A549 (cell line): ENCODE measurements around the gene ACVRL1. TPM values are rescaled to one million over a fixed set of nuclear protein-coding genes. Genes with fewer than 3 reads are reported as not detected.

ENCODE experiments used
- ATAC-seq, 2 experiments: fragments of 200-7000 bp in 1 of 2; fragments of >200 bp in 1 of 2; cut with Nextera tagmentation in 1 of 2; cut with Tn5 transposase in 1 of 2; 3 replicates each; pipeline versions ENCODE4 v1.8.0 to v1.9.1; 2018 to 2020; ENCODE audit warnings: mild to moderate bottlenecking in 1 of 2, moderate library complexity in 1 of 2
- CTCF ChIA-PET: fragments of 300-600 bp; sonication (Branson Sonifier 250); formaldehyde crosslinking; extraction: SDS; loops from one replicate; lab custom pipeline; 2021; ENCODE audit warnings: antibody characterized with exemption, inconsistent platforms; lab: Yijun Ruan, JAX
- POLR2A ChIA-PET: fragments of 350-600 bp; formaldehyde crosslinking; extraction: SDS; loops from one replicate; lab custom pipeline; 2021; ENCODE audit warnings: antibody characterized with exemption, inconsistent platforms; lab: Yijun Ruan, JAX
- DNase-seq, 2 experiments: peaks; one replicate each; pipeline versions ENCODE4 v3.0.0 to v3.0.0-alpha.2; 2011 to 2016; ENCODE audit warnings: low read depth in 1 of 2, low spot score in 1 of 2
- FAIRE-seq: peaks from 2 replicates; lab custom pipeline; 2011; peaks lifted over from hg19 to GRCh38; lab: Jason Lieb, UNC
- H3K27ac ChIP-seq, 2 experiments: fragments of >200 bp; sonication (Bioruptor Twin); formaldehyde crosslinking; 3 replicates each; pipeline ENCODE4 v1.5.1; 2016 to 2017
- H3K4me1 ChIP-seq: fragments of >200 bp; sonication (Bioruptor Twin); formaldehyde crosslinking; 3 replicates; pipeline ENCODE4 v1.6.1; 2016
- H3K4me2 ChIP-seq: fragments of >200 bp; sonication (Bioruptor Twin); formaldehyde crosslinking; 3 replicates; pipeline ENCODE4 v1.6.1; 2016
- H3K4me3 ChIP-seq: fragments of >200 bp; sonication (Bioruptor Twin); formaldehyde crosslinking; 3 replicates; pipeline ENCODE4 v1.5.1; 2016
- H3K9me3 ChIP-seq: fragments of >200 bp; sonication (Bioruptor Twin); formaldehyde crosslinking; 3 replicates; pipeline ENCODE4 v1.6.1; 2016
- BHLHE40 ChIP-seq: IDR thresholded peaks from 2 replicates; pipeline ENCODE4 v1.6.1; 2012; ENCODE audit warnings: low read depth, low read length, inconsistent platforms
- CBX2 ChIP-seq: fragments of 200-600 bp; sonication (generic); IDR thresholded peaks from 2 replicates; pipeline ENCODE4 v1.6.1; 2016; ENCODE audit warnings: low read depth, mild to moderate bottlenecking, borderline replicate concordance
- FOSB ChIP-seq: fragments of 250-450 bp; sonication (Bioruptor Pico); IDR thresholded peaks from 2 replicates; pipeline ENCODE4 v1.5.0; 2020; ENCODE audit warnings: mild to moderate bottlenecking, moderate library complexity
- FOXS1 ChIP-seq: fragments of 250-450 bp; sonication (Bioruptor Pico); IDR thresholded peaks from 2 replicates; pipeline ENCODE4 v1.5.0; 2020; ENCODE audit warnings: mild to moderate bottlenecking, moderate library complexity
- GATA3 ChIP-seq: IDR thresholded peaks from 2 replicates; pipeline ENCODE4 v1.6.1; 2012; ENCODE audit warnings: borderline replicate concordance
- HDAC2 ChIP-seq: fragments of 200-600 bp; sonication (generic); IDR thresholded peaks from 2 replicates; pipeline ENCODE4 v1.6.1; 2016
- HOXA7 ChIP-seq: fragments of 250-450 bp; sonication (Bioruptor Pico); IDR thresholded peaks from 2 replicates; pipeline ENCODE4 v1.5.0; 2020; ENCODE audit warnings: mild to moderate bottlenecking, moderate library complexity
- HOXB13 ChIP-seq: fragments of 250-450 bp; sonication (Bioruptor Pico); IDR thresholded peaks from 2 replicates; pipeline ENCODE4 v1.5.0; 2020; ENCODE audit warnings: low read depth, mild to moderate bottlenecking, moderate library complexity
- JUN ChIP-seq, 2 experiments: fragments of >200 bp; sonication (Bioruptor Twin); formaldehyde crosslinking; IDR thresholded peaks; 2 replicates in 1 of 2; 3 replicates in 1 of 2; pipeline ENCODE4 v1.6.1; 2016 to 2017
- JUNB ChIP-seq: fragments of >200 bp; sonication (Bioruptor Twin); formaldehyde crosslinking; IDR thresholded peaks from 2 replicates; pipeline ENCODE4 v1.6.1; 2016
- MYC ChIP-seq: IDR thresholded peaks from 2 replicates; pipeline ENCODE4 v1.6.1; 2012; ENCODE audit warnings: mild to moderate bottlenecking, inconsistent platforms, low read length, improper control_type of control experiment, borderline replicate concordance
- NFE2L2 ChIP-seq: fragments of 150-350 bp; conservative IDR thresholded peaks from 2 replicates; pipeline ENCODE4 v1.6.1; 2014; ENCODE audit warnings: low read length
- NPAS2 ChIP-seq: fragments of 250-450 bp; sonication (Bioruptor Pico); IDR thresholded peaks from 2 replicates; pipeline ENCODE4 v1.8.0; 2022; ENCODE audit warnings: mild to moderate bottlenecking, moderate library complexity, borderline replicate concordance
- POLR2AphosphoS2 ChIP-seq: conservative IDR thresholded peaks from 2 replicates; pipeline ENCODE4 v1.6.1; 2012; ENCODE audit warnings: low read length, improper control_type of control experiment, inconsistent platforms
- RARB ChIP-seq: fragments of 250-450 bp; sonication (Bioruptor Pico); IDR thresholded peaks from 2 replicates; pipeline ENCODE4 v1.8.0; 2021; ENCODE audit warnings: mild to moderate bottlenecking, moderate library complexity
- RNF2 ChIP-seq: fragments of 200-600 bp; sonication (generic); IDR thresholded peaks from 2 replicates; pipeline ENCODE4 v1.6.1; 2016; ENCODE audit warnings: low read depth, mild to moderate bottlenecking, antibody characterized with exemption, moderate library complexity, borderline replicate concordance
- TP53 ChIP-seq: fragments of 250-450 bp; sonication (Bioruptor Pico); IDR thresholded peaks from 2 replicates; pipeline ENCODE4 v1.5.0; 2021; ENCODE audit warnings: mild to moderate bottlenecking, moderate library complexity
- WGBS: methylation state at CpG from one replicate; pipeline ENCODE4 v1.1.6; 2017; ENCODE audit errors: missing lambda C conversion rate; 5-methylcytosine and 5-hydroxymethylcytosine counted together
- polyA plus RNA-seq, 4 experiments: library from polyadenylated mRNA; depleted of rRNA in 3 of 4; stranded (reverse); fragments of >200 nt; fragmentation: RNase III in 1 of 4; extraction: RNeasy Plus Mini Kit Qiagen cat#74134 plus additional on column Dnase treatment in 1 of 4; gene quantifications; 2 replicates in 3 of 4; 3 replicates in 1 of 4; pipeline ENCODE4 v1.2.3, GENCODE V29; 2011 to 2017
- TF ChIP-seq, protein P1 (sequence below): IDR thresholded peaks from 2 replicates; pipeline ENCODE4 v1.6.1; 2012
- TF ChIP-seq, protein P2 (sequence below): fragments of >200 bp; sonication (Bioruptor Twin); formaldehyde crosslinking; IDR thresholded peaks from 2 replicates; pipeline ENCODE4 v1.6.1; 2016
- TF ChIP-seq, protein P3 (sequence below): IDR thresholded peaks from 2 replicates; pipeline ENCODE4 v1.6.1; 2012; ENCODE audit warnings: low read depth, borderline replicate concordance
- TF ChIP-seq, protein P4 (sequence below): fragments of 250-450 bp; sonication (Bioruptor Pico); IDR thresholded peaks from 2 replicates; pipeline ENCODE4 v1.5.0; 2021; ENCODE audit warnings: mild to moderate bottlenecking, moderate library complexity, borderline replicate concordance
- TF ChIP-seq, protein P5 (sequence below): fragments of 150-350 bp; IDR thresholded peaks from 2 replicates; pipeline ENCODE4 v1.6.1; 2014; ENCODE audit warnings: low read depth, mild to moderate bottlenecking, low read length

ACVRL1 gene
- polyA plus RNA-seq, 2 of the 4 experiments (the other 2 are of a cell fraction) = 0.03 TPM; not detected in 1

DNA sequence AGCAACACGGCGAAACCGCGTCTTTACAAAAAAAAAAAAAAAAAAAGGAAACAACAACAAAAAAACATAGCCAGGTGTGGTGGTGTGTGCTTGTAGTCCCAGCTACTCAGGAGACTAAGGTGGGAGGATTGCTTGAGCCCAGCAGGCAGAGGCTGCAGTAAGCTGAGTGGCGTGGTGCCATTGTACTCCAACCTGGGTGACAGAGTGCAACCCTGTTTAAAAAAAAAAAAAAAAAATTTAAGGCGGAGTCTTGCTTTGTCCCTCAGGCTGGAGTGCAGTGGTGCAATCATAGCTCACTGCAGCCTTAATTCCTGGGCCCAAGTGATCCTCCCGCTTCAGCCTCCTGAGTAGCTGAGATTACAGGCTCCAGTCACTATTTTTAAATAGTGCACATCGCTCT is 40.5 kb upstream of the ACVRL1 start:
- no peak overlapping the region for H3K4me2 ChIP-seq
- WGBS = 85% methylated on average over 8 of the region's 8 CpGs
- POLR2A ChIA-PET = interaction anchor here (0.6 kb wide), 1 partner anchor 1236 kb away, joined by 3 read pairs; no protein-coding TSS in a partner anchor
- CTCF ChIA-PET = interaction anchor here (1.1 to 2.2 kb wide), 3 partner anchors 9 to 47 kb away, joined by 3 to 12 read pairs (median 6); no protein-coding TSS in a partner anchor
- no peak overlapping the region for H3K27ac ChIP-seq
- no peaks in the 10 kb centered on the region for H3K9me3 ChIP-seq
- ATAC-seq (no peak), FAIRE-seq (no peak), DNase-seq (no peak)
- H3K4me3 ChIP-seq = no peak overlapping the region
- TF ChIP-seq, protein P1, sequence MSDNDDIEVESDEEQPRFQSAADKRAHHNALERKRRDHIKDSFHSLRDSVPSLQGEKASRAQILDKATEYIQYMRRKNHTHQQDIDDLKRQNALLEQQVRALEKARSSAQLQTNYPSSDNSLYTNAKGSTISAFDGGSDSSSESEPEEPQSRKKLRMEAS = no peak
- TF ChIP-seq FOSB = no peak
- no peak for TF ChIP-seq NPAS2
- TF ChIP-seq POLR2AphosphoS2 = no peak
- no peak for TF ChIP-seq HOXA7 (CRISPR knock-in tag)
- no peak for TF ChIP-seq MYC
- no peak for TF ChIP-seq HDAC2
- TF ChIP-seq CBX2 = no peak
- no peak for TF ChIP-seq BHLHE40
- no peak for TF ChIP-seq HOXB13 (CRISPR knock-in tag)
- TF ChIP-seq, protein P2, sequence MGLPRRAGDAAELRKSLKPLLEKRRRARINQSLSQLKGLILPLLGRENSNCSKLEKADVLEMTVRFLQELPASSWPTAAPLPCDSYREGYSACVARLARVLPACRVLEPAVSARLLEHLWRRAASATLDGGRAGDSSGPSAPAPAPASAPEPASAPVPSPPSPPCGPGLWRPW = no peak
- TF ChIP-seq, protein P3, sequence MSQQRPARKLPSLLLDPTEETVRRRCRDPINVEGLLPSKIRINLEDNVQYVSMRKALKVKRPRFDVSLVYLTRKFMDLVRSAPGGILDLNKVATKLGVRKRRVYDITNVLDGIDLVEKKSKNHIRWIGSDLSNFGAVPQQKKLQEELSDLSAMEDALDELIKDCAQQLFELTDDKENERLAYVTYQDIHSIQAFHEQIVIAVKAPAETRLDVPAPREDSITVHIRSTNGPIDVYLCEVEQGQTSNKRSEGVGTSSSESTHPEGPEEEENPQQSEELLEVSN = no peak
- TF ChIP-seq TP53 (CRISPR knock-in tag) = no peak
- no peak for TF ChIP-seq NFE2L2
- TF ChIP-seq JUN (IDR thresholded peaks at IDR 0.05) = no peak
- no peak for TF ChIP-seq RARB (CRISPR knock-in tag)
- no peak for TF ChIP-seq RNF2
- H3K4me1 ChIP-seq = no peaks in the 10 kb centered on the region

DNA sequence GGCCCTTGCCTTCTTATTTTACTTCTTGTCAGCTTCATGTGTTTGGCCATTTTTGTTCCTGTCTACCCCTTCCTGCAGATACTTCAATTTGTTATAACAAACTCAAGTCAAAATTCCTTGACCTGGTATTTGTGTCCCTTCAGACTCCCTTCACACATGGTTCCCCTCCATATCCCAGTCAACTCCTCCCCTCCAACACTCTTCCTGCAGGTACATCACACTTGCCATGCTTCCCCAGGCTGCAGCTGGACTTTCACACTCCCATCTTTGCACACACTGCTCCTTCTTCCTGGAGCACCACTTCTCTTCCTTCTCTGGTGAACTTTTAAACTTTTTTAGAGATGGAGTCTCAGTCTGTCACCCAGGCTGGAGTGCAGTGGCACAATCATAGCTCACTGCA is 39.9 kb upstream of the ACVRL1 start:
- FAIRE-seq (no peak), DNase-seq (no peak), ATAC-seq (no peak)
- CTCF ChIA-PET = interaction anchor here (0.6 to 2.2 kb wide), 7 partner anchors 8 to 68 kb away, joined by 3 to 12 read pairs (median 3); no protein-coding TSS in a partner anchor
- TF ChIP-seq JUNB = no peak
- TF ChIP-seq, protein P4, sequence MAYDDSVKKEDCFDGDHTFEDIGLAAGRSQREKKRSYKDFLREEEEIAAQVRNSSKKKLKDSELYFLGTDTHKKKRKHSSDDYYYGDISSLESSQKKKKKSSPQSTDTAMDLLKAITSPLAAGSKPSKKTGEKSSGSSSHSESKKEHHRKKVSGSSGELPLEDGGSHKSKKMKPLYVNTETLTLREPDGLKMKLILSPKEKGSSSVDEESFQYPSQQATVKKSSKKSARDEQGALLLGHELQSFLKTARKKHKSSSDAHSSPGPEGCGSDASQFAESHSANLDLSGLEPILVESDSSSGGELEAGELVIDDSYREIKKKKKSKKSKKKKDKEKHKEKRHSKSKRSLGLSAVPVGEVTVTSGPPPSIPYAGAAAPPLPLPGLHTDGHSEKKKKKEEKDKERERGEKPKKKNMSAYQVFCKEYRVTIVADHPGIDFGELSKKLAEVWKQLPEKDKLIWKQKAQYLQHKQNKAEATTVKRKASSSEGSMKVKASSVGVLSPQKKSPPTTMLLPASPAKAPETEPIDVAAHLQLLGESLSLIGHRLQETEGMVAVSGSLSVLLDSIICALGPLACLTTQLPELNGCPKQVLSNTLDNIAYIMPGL (CRISPR knock-in tag) = no peak
- TF ChIP-seq GATA3 = no peak
- TF ChIP-seq, protein P5, sequence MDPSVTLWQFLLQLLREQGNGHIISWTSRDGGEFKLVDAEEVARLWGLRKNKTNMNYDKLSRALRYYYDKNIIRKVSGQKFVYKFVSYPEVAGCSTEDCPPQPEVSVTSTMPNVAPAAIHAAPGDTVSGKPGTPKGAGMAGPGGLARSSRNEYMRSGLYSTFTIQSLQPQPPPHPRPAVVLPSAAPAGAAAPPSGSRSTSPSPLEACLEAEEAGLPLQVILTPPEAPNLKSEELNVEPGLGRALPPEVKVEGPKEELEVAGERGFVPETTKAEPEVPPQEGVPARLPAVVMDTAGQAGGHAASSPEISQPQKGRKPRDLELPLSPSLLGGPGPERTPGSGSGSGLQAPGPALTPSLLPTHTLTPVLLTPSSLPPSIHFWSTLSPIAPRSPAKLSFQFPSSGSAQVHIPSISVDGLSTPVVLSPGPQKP = no peak
- no peak for TF ChIP-seq FOXS1 (CRISPR knock-in tag)
- no peak for TF ChIP-seq FOSB
- no peak overlapping the region for H3K27ac ChIP-seq
- H3K9me3 ChIP-seq = no peaks in the 10 kb centered on the region
- POLR2A ChIA-PET = no interaction called here
- no peak overlapping the region for H3K4me3 ChIP-seq
- no peaks in the 10 kb centered on the region for H3K4me1 ChIP-seq
- no peak overlapping the region for H3K4me2 ChIP-seq
